SJSA1 (cell line): ENCODE measurements around the gene VWA7. TPM values are rescaled to one million over a fixed set of nuclear protein-coding genes. Genes with fewer than 3 reads are reported as not detected.

Experiments
- DNase-seq, 2 experiments: peaks; one replicate each; pipeline ENCODE4 v3.0.0-alpha.2; 2015 to 2020; ENCODE audit warnings: low spot score in 2 of 2, low read depth in 1 of 2
- H3K27ac ChIP-seq: fragments of 250-450 bp; sonication (Bioruptor Pico); 2 replicates; pipeline ENCODE4 v1.5.1; 2020; ENCODE audit warnings: mild to moderate bottlenecking, moderate library complexity
- H3K27me3 ChIP-seq: fragments of 250-450 bp; sonication (Bioruptor Pico); replicated peaks from 2 replicates; pipeline ENCODE4 v1.5.1; 2020; ENCODE audit warnings: mild to moderate bottlenecking, moderate library complexity
- H3K36me3 ChIP-seq: fragments of 250-450 bp; sonication (Bioruptor Pico); 2 replicates; pipeline ENCODE4 v1.5.1; 2020; ENCODE audit warnings: mild to moderate bottlenecking
- H3K4me1 ChIP-seq: fragments of 250-450 bp; sonication (Bioruptor Pico); replicated peaks from 2 replicates; pipeline ENCODE4 v1.6.1; 2021; ENCODE audit warnings: mild to moderate bottlenecking
- H3K4me3 ChIP-seq: fragments of 250-450 bp; sonication (Bioruptor Pico); 2 replicates; pipeline ENCODE4 v1.5.1; 2020; ENCODE audit warnings: mild to moderate bottlenecking
- H3K9me3 ChIP-seq: fragments of 250-450 bp; sonication (Bioruptor Pico); replicated peaks from 2 replicates; pipeline ENCODE4 v1.5.1; 2020; ENCODE audit warnings: mild to moderate bottlenecking
- total RNA-seq: library from RNA; depleted of rRNA; stranded (reverse); fragments of >200 nt; shearing (Covaris generic); gene quantifications from 2 replicates; pipeline ENCODE4 v1.2.3, GENCODE V29; 2014; rRNA removed

Gene VWA7
- total RNA-seq, 1 experiment from 2014 or later = not detected

GRCh38 chr6:31720196-31720770 lies 56.8 kb downstream of the VWA7 start:
- Histone ChIP-seq H3K4me1 (no peaks in the 10 kb centered on the region), H3K9me3 (no peaks in the 10 kb centered on the region), H3K4me3 (no peak overlapping the region), H3K27me3 (no peaks in the 10 kb centered on the region), H3K36me3 (no peaks in the 10 kb centered on the region; the same call in 1 of the 2 replicates), H3K27ac (no peak overlapping the region)
- DNase-seq = no peak

GRCh38 chr6:31719001-31719400 lies 58.1 kb downstream of the VWA7 start:
- no peak for DNase-seq
- no peaks in the 10 kb centered on the region for H3K9me3 ChIP-seq
- no peaks in the 10 kb centered on the region for H3K27me3 ChIP-seq
- no peak overlapping the region for H3K4me3 ChIP-seq
- no peak overlapping the region for H3K27ac ChIP-seq
- peaks cover 1% of the 10 kb centered on the region; the same call in 1 of the 2 replicates for H3K4me1 ChIP-seq
- no peaks in the 10 kb centered on the region for H3K36me3 ChIP-seq

- no peak for DNase-seq
- no peaks in the 10 kb centered on the region for H3K27me3 ChIP-seq
- no peaks in the 10 kb centered on the region for H3K9me3 ChIP-seq
- no peaks in the 10 kb centered on the region for H3K36me3 ChIP-seq
- H3K4me1 ChIP-seq = peaks cover 3% of the 10 kb centered on the region; the same call in 1 of the 2 replicates
- H3K27ac ChIP-seq = no peak overlapping the region
- no peak overlapping the region for H3K4me3 ChIP-seq
These were observed 58.9 kb downstream of the VWA7 start for GRCh38 chr6:31718265-31718664.

- no peak for DNase-seq
- Histone ChIP-seq H3K27ac (no peak overlapping the region), H3K36me3 (no peaks in the 10 kb centered on the region), H3K4me3 (no peak overlapping the region), H3K27me3 (no peaks in the 10 kb centered on the region), H3K9me3 (no peaks in the 10 kb centered on the region), H3K4me1 (peaks cover 3% of the 10 kb centered on the region; the same call in 1 of the 2 replicates)
These were observed 59.5 kb downstream of the VWA7 start for GRCh38 chr6:31717499-31718222.

Other genes with a start within 250 kb of the VWA7 start
- not detected in 2 replicates for gene MCCD1, start 248.4 kb downstream of the VWA7 start, total RNA-seq
- gene DDX39B, start 235.3 kb downstream of the VWA7 start, total RNA-seq = 399 and 467 TPM in 2 replicates
- 0.13 TPM in 1 of 2 replicates, not detected in the other for gene ATP6V1G2, start 230.7 kb downstream of the VWA7 start, total RNA-seq
- gene NFKBIL1, start 229.7 kb downstream of the VWA7 start, total RNA-seq = 21.0 and 22.3 TPM in 2 replicates
- not detected in 2 replicates for gene LTA, start 205.0 kb downstream of the VWA7 start, total RNA-seq
- not detected in 2 replicates for gene TNF, start 201.8 kb downstream of the VWA7 start, total RNA-seq
- gene LTB, start 194.9 kb downstream of the VWA7 start, total RNA-seq = not detected in 2 replicates
- not detected in 2 replicates for gene LST1, start 191.1 kb downstream of the VWA7 start, total RNA-seq
- gene NCR3, start 184.3 kb downstream of the VWA7 start, total RNA-seq = not detected in 2 replicates
- not detected in 2 replicates for gene AIF1, start 162.1 kb downstream of the VWA7 start, total RNA-seq
- 36.1 and 68.6 TPM in 2 replicates for gene PRRC2A, start 156.6 kb downstream of the VWA7 start, total RNA-seq
- 187 and 208 TPM in 2 replicates for gene BAG6, start 124.7 kb downstream of the VWA7 start, total RNA-seq
- gene APOM, start 121.4 kb downstream of the VWA7 start, total RNA-seq = 0.75 and 1.1 TPM in 2 replicates
- gene C6orf47, start 116.5 kb downstream of the VWA7 start, total RNA-seq = 21.1 and 23.7 TPM in 2 replicates
- gene GPANK1, start 112.3 kb downstream of the VWA7 start, total RNA-seq = 8.0 and 13.5 TPM in 2 replicates
- gene CSNK2B, start 111.2 kb downstream of the VWA7 start, total RNA-seq = 270 and 293 TPM in 2 replicates
- gene LY6G5B, start 107.4 kb downstream of the VWA7 start, total RNA-seq = 0.19 and 1.6 TPM in 2 replicates
- 1.6 TPM in 1 of 2 replicates, not detected in the other for gene LY6G5C, start 96.3 kb downstream of the VWA7 start, total RNA-seq
- gene ABHD16A, start 74.0 kb downstream of the VWA7 start, total RNA-seq = 37.6 and 47.5 TPM in 2 replicates
- not detected in 2 replicates for gene LY6G6F, start 70.5 kb downstream of the VWA7 start, total RNA-seq
- gene LY6G6D, start 62.0 kb downstream of the VWA7 start, total RNA-seq = not detected in 2 replicates
- gene LY6G6C, start 55.6 kb downstream of the VWA7 start, total RNA-seq = not detected in 2 replicates
- gene MPIG6B, start 54.0 kb downstream of the VWA7 start, total RNA-seq = not detected in 2 replicates
- 80.0 and 128 TPM in 2 replicates for gene DDAH2, start 48.0 kb downstream of the VWA7 start, total RNA-seq
- gene CLIC1, start 40.8 kb downstream of the VWA7 start, total RNA-seq = 1,071 and 1,205 TPM in 2 replicates
- 3.9 and 16.7 TPM in 2 replicates for gene MSH5, start 37.3 kb downstream of the VWA7 start, total RNA-seq
- 1.4 TPM in 1 of 2 replicates, not detected in the other for gene SAPCD1, start 14.7 kb downstream of the VWA7 start, total RNA-seq
- gene VARS1, start 18.4 kb upstream of the VWA7 start, total RNA-seq = 23.1 and 39.5 TPM in 2 replicates
- 72.6 and 89.4 TPM in 2 replicates for gene LSM2, start 29.6 kb upstream of the VWA7 start, total RNA-seq
- 0.78 and 0.87 TPM in 2 replicates for gene HSPA1L, start 38.0 kb upstream of the VWA7 start, total RNA-seq
- gene HSPA1A, start 38.2 kb upstream of the VWA7 start, total RNA-seq = 211 and 214 TPM in 2 replicates
- 218 and 257 TPM in 2 replicates for gene HSPA1B, start 50.4 kb upstream of the VWA7 start, total RNA-seq
- gene NEU1, start 85.5 kb upstream of the VWA7 start, total RNA-seq = 38.1 and 38.6 TPM in 2 replicates
- gene SLC44A4, start 101.7 kb upstream of the VWA7 start, total RNA-seq = not detected in 2 replicates
- 33.8 and 40.4 TPM in 2 replicates for gene EHMT2, start 120.4 kb upstream of the VWA7 start, total RNA-seq
- gene ZBTB12, start 124.8 kb upstream of the VWA7 start, total RNA-seq = 0.53 and 2.0 TPM in 2 replicates
- gene C2, start 150.4 kb upstream of the VWA7 start, total RNA-seq = 0.47 and 0.53 TPM in 2 replicates
- 0.50 and 0.58 TPM in 2 replicates for gene CFB, start 168.8 kb upstream of the VWA7 start, total RNA-seq
- 69.4 and 134 TPM in 2 replicates for gene NELFE, start 181.6 kb upstream of the VWA7 start, total RNA-seq
- 34.5 and 35.5 TPM in 2 replicates for gene SKIC2, start 181.8 kb upstream of the VWA7 start, total RNA-seq
- gene DXO, start 194.8 kb upstream of the VWA7 start, total RNA-seq = 13.1 and 17.4 TPM in 2 replicates
- 0.47 and 1.4 TPM in 2 replicates for gene C4A, start 204.7 kb upstream of the VWA7 start, total RNA-seq
- 0.28 and 1.5 TPM in 2 replicates for gene C4B, start 237.5 kb upstream of the VWA7 start, total RNA-seq